NCI-H2171 (cell line): ENCODE data around the gene SUSD5.

Experiments
- DNase-seq: peaks from one replicate; lab custom pipeline; 2025; lab: John Stamatoyannopoulos, UW

Gene SUSD5

GRCh38 chr3:33218446-33219174 lies at the start of gene SUSD5:
SUSD5 (minus strand) TSS chr3:33218810; CDS start chr3:33218797, 13 bp downstream.
- DNase-seq, result peak; percentile 32

- no peak for DNase-seq
Observed at GRCh38 chr3:33260104-33260503, 41.5 kb upstream of the SUSD5 start.

- DNase-seq, result no peak
Observed at GRCh38 chr3:33256249-33256648, 37.6 kb upstream of the SUSD5 start.

GRCh38 chr3:33250712-33251111 lies 32.1 kb upstream of the SUSD5 start:
- DNase-seq, result no peak

- no peak for DNase-seq
Observed at GRCh38 chr3:33246786-33247185, 28.2 kb upstream of the SUSD5 start.

- DNase-seq, result no peak
Observed at GRCh38 chr3:33240261-33240660, 21.7 kb upstream of the SUSD5 start.

GRCh38 chr3:33238923-33239322 lies 20.3 kb upstream of the SUSD5 start:
- no peak for DNase-seq

GRCh38 chr3:33237439-33237838 lies 18.8 kb upstream of the SUSD5 start:
- DNase-seq, result no peak

- no peak for DNase-seq
Observed at GRCh38 chr3:33236005-33236404, 17.4 kb upstream of the SUSD5 start.

GRCh38 chr3:33233884-33234283 lies 15.3 kb upstream of the SUSD5 start:
- DNase-seq, result no peak

- no peak for DNase-seq
Observed at GRCh38 chr3:33231756-33232465, 13.3 kb upstream of the SUSD5 start.

- no peak for DNase-seq
Observed at GRCh38 chr3:33229947-33230346, 11.3 kb upstream of the SUSD5 start.

- no peak for DNase-seq
Observed at GRCh38 chr3:33229066-33229465, 10.5 kb upstream of the SUSD5 start.

- no peak for DNase-seq
Observed at GRCh38 chr3:33221241-33221640, 2.6 kb upstream of the SUSD5 start.

GRCh38 chr3:33219175-33219487 lies 521 bp upstream of the SUSD5 start:
- DNase-seq, result no peak

GRCh38 chr3:33217866-33218445 lies 654 bp downstream of the SUSD5 start:
- DNase-seq, result no peak

GRCh38 chr3:33215739-33216138 lies 2.9 kb downstream of the SUSD5 start:
- no peak for DNase-seq

- DNase-seq, result no peak
Observed at GRCh38 chr3:33212406-33212805, 6.2 kb downstream of the SUSD5 start.

- DNase-seq, result no peak
Observed at GRCh38 chr3:33211444-33211843, 7.2 kb downstream of the SUSD5 start.

- no peak for DNase-seq
Observed at GRCh38 chr3:33209357-33209756, 9.3 kb downstream of the SUSD5 start.

GRCh38 chr3:33202711-33203457 lies 15.7 kb downstream of the SUSD5 start:
- no peak for DNase-seq

GRCh38 chr3:33201195-33201594 lies 17.4 kb downstream of the SUSD5 start:
- no peak for DNase-seq

- DNase-seq, result no peak
Observed at GRCh38 chr3:33196538-33196937, 22.1 kb downstream of the SUSD5 start.
